ENCODE measurements around the gene C1orf35.

GRCh38 chr1:228059634-228060457 lies 43.3 kb downstream of the C1orf35 start:
- TF ChIP-seq, protein P1, sequence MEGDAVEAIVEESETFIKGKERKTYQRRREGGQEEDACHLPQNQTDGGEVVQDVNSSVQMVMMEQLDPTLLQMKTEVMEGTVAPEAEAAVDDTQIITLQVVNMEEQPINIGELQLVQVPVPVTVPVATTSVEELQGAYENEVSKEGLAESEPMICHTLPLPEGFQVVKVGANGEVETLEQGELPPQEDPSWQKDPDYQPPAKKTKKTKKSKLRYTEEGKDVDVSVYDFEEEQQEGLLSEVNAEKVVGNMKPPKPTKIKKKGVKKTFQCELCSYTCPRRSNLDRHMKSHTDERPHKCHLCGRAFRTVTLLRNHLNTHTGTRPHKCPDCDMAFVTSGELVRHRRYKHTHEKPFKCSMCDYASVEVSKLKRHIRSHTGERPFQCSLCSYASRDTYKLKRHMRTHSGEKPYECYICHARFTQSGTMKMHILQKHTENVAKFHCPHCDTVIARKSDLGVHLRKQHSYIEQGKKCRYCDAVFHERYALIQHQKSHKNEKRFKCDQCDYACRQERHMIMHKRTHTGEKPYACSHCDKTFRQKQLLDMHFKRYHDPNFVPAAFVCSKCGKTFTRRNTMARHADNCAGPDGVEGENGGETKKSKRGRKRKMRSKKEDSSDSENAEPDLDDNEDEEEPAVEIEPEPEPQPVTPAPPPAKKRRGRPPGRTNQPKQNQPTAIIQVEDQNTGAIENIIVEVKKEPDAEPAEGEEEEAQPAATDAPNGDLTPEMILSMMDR (IDR thresholded peaks at IDR 0.05): no peak
- no peak for TF ChIP-seq POLR2AphosphoS5 (IDR thresholded peaks at IDR 0.05; ENCODE audit: low read depth, low read length)
